WTC11 (cell line): ENCODE measurements around the gene CAPN14. TPM values are rescaled to one million over a fixed set of nuclear protein-coding genes. Genes with fewer than 3 reads are reported as not detected.
A peak's percentile ranks its signal among the peaks of the same experiment; 100 is the strongest.

Experiments
- ATAC-seq: fragments of 200-7000 bp; cut with Tn5 transposase; 2 replicates; pipeline ENCODE4 v1.10.0; 2021; ENCODE audit warnings: mild to moderate bottlenecking, moderate library complexity
- CTCF ChIA-PET: fragments of 300-600 bp; sonication (Branson Sonifier 250); formaldehyde crosslinking; loops from one replicate; lab custom pipeline; 2021; ENCODE audit warnings: antibody characterized with exemption; lab: Charles Lee
- POLR2A ChIA-PET: fragments of 350-600 bp; sonication (Branson Sonifier 250); formaldehyde crosslinking; loops from one replicate; lab custom pipeline; 2021; ENCODE audit warnings: antibody characterized with exemption; lab: Charles Lee
- DNase-seq: peaks from one replicate; pipeline ENCODE4 v3.0.0; 2021; ENCODE audit warnings: low spot score
- H3K27ac Mint-ChIP-seq: 2 replicates; pipeline ENCODE4 v1.8.0; 2021; ENCODE audit warnings: mixed read lengths
- H3K27me3 Mint-ChIP-seq: 2 replicates; pipeline ENCODE4 v1.8.0; 2021; ENCODE audit warnings: low read depth, mild to moderate bottlenecking, moderate library complexity, mixed read lengths
- H3K36me3 Mint-ChIP-seq: 2 replicates; pipeline ENCODE4 v1.8.0; 2021; ENCODE audit warnings: mixed read lengths
- H3K4me1 Mint-ChIP-seq: 2 replicates; pipeline ENCODE4 v1.8.0; 2022; ENCODE audit warnings: mixed read lengths
- H3K4me3 Mint-ChIP-seq: 2 replicates; pipeline ENCODE4 v1.8.0; 2021; ENCODE audit warnings: mild to moderate bottlenecking, moderate library complexity, mixed read lengths
- H3K9me3 Mint-ChIP-seq: 2 replicates; pipeline ENCODE4 v1.8.0; 2021; ENCODE audit warnings: mixed read lengths
- CTCF ChIP-seq: fragments of 200-600 bp; IDR thresholded peaks from 2 replicates; pipeline ENCODE4 v1.8.0; 2022; ENCODE audit warnings: antibody characterized with exemption
- HMGA2 ChIP-seq: fragments of 250-450 bp; sonication (Bioruptor Pico); IDR thresholded peaks from 2 replicates; pipeline ENCODE4 v1.4.0; 2021; ENCODE audit warnings: mild to moderate bottlenecking, moderate library complexity
- MYBL2 ChIP-seq: sonication (generic); formaldehyde crosslinking; IDR thresholded peaks from 2 replicates; pipeline ENCODE4 v1.8.1; 2023; ENCODE audit warnings: mild to moderate bottlenecking, moderate library complexity, missing genetic modification reagents
- NFATC4 ChIP-seq: fragments of 250-450 bp; sonication (Bioruptor Pico); IDR thresholded peaks from 2 replicates; pipeline ENCODE4 v1.9.0; 2021; ENCODE audit warnings: mild to moderate bottlenecking
- STAT6 ChIP-seq: sonication (generic); formaldehyde crosslinking; conservative IDR thresholded peaks from 2 replicates; pipeline ENCODE4 v1.8.1; 2023; ENCODE audit warnings: mild to moderate bottlenecking, low read depth, missing genetic modification reagents, moderate library complexity
- total RNA-seq: library from RNA; stranded (reverse); gene quantifications from 3 replicates; pipeline ENCODE4 v1.2.3, GENCODE V29; 2021
- TF ChIP-seq, protein P1 (sequence below): sonication (generic); formaldehyde crosslinking; IDR thresholded peaks from 2 replicates; pipeline ENCODE4 v1.8.1; 2023; ENCODE audit warnings: mild to moderate bottlenecking, missing genetic modification reagents
- TF ChIP-seq, protein P2 (sequence below): sonication (generic); formaldehyde crosslinking; IDR thresholded peaks from 2 replicates; pipeline ENCODE4 v1.8.1; 2023; ENCODE audit warnings: mild to moderate bottlenecking, missing genetic modification reagents, moderate library complexity
- TF ChIP-seq, protein P3 (sequence below): sonication (generic); formaldehyde crosslinking; IDR thresholded peaks from 2 replicates; pipeline ENCODE4 v1.8.0; 2023; ENCODE audit warnings: missing genetic modification reagents, mild to moderate bottlenecking, borderline replicate concordance

Gene CAPN14
- total RNA-seq, 1 experiment from 2014 or later = 0.11 TPM

GRCh38 chr2:31254237-31255203, 37.2 kb upstream of the CAPN14 start:
- Mint-ChIP-seq H3K36me3 (0 out of 2 replicates have a peak, but pooled peaks cover 2% of the 10 kb centered on the region), H3K27me3 (no peaks in the 10 kb centered on the region), H3K9me3 (no peaks in the 10 kb centered on the region), H3K4me3 (no peak overlapping the region), H3K4me1 (peaks cover 40% of the 10 kb centered on the region), H3K27ac (peak overlapping the region; percentile 49; the same call in 1 of the 2 replicates)
- peak; percentile 5; the same call in 1 of the 2 replicates for ATAC-seq
- ChIA-PET CTCF (interaction anchor here (0.7 to 1.3 kb wide), 4 partner anchors 9 to 79 kb away, joined by 3 to 13 read pairs (median 5); partner anchors contain the start of gene EHD3), POLR2A (interaction anchor here (1.3 kb wide), 1 partner anchor 15 kb away, joined by 3 read pairs; no protein-coding TSS in a partner anchor)
- TF ChIP-seq, protein P1, sequence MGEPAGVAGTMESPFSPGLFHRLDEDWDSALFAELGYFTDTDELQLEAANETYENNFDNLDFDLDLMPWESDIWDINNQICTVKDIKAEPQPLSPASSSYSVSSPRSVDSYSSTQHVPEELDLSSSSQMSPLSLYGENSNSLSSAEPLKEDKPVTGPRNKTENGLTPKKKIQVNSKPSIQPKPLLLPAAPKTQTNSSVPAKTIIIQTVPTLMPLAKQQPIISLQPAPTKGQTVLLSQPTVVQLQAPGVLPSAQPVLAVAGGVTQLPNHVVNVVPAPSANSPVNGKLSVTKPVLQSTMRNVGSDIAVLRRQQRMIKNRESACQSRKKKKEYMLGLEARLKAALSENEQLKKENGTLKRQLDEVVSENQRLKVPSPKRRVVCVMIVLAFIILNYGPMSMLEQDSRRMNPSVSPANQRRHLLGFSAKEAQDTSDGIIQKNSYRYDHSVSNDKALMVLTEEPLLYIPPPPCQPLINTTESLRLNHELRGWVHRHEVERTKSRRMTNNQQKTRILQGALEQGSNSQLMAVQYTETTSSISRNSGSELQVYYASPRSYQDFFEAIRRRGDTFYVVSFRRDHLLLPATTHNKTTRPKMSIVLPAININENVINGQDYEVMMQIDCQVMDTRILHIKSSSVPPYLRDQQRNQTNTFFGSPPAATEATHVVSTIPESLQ (CRISPR knock-in tag) = no peak
- TF ChIP-seq, protein P2, sequence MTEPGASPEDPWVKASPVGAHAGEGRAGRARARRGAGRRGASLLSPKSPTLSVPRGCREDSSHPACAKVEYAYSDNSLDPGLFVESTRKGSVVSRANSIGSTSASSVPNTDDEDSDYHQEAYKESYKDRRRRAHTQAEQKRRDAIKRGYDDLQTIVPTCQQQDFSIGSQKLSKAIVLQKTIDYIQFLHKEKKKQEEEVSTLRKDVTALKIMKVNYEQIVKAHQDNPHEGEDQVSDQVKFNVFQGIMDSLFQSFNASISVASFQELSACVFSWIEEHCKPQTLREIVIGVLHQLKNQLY (CRISPR knock-in tag) = no peak
- TF ChIP-seq HMGA2 (CRISPR knock-in tag) = no peak
- TF ChIP-seq, protein P3, sequence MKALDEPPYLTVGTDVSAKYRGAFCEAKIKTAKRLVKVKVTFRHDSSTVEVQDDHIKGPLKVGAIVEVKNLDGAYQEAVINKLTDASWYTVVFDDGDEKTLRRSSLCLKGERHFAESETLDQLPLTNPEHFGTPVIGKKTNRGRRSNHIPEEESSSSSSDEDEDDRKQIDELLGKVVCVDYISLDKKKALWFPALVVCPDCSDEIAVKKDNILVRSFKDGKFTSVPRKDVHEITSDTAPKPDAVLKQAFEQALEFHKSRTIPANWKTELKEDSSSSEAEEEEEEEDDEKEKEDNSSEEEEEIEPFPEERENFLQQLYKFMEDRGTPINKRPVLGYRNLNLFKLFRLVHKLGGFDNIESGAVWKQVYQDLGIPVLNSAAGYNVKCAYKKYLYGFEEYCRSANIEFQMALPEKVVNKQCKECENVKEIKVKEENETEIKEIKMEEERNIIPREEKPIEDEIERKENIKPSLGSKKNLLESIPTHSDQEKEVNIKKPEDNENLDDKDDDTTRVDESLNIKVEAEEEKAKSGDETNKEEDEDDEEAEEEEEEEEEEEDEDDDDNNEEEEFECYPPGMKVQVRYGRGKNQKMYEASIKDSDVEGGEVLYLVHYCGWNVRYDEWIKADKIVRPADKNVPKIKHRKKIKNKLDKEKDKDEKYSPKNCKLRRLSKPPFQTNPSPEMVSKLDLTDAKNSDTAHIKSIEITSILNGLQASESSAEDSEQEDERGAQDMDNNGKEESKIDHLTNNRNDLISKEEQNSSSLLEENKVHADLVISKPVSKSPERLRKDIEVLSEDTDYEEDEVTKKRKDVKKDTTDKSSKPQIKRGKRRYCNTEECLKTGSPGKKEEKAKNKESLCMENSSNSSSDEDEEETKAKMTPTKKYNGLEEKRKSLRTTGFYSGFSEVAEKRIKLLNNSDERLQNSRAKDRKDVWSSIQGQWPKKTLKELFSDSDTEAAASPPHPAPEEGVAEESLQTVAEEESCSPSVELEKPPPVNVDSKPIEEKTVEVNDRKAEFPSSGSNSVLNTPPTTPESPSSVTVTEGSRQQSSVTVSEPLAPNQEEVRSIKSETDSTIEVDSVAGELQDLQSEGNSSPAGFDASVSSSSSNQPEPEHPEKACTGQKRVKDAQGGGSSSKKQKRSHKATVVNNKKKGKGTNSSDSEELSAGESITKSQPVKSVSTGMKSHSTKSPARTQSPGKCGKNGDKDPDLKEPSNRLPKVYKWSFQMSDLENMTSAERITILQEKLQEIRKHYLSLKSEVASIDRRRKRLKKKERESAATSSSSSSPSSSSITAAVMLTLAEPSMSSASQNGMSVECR (CRISPR knock-in tag) = no peak
- TF ChIP-seq MYBL2 (CRISPR knock-in tag) = no peak
- TF ChIP-seq STAT6 (CRISPR knock-in tag) = no peak
- TF ChIP-seq CTCF = no peak
- TF ChIP-seq NFATC4 (CRISPR knock-in tag) = no peak
- DNase-seq = no peak
